SH-SY5Y (cell line): ENCODE results near the gene ZNF526.

ENCODE experiments used
- GATA2 ChIP-seq: IDR thresholded peaks from 2 replicates; pipeline ENCODE4 v1.6.1; 2011; ENCODE audit warnings: mild to moderate bottlenecking, low read depth, low read length
- GATA3 ChIP-seq: IDR thresholded peaks from 2 replicates; pipeline ENCODE4 v1.6.1; 2011; ENCODE audit warnings: low read depth, mild to moderate bottlenecking, low read length, moderate library complexity

GRCh38 chr19:42246922-42247639 is 27.0 kb downstream of the ZNF526 start:
- TF ChIP-seq GATA2, result no peak
- TF ChIP-seq GATA3, result no peak
